GM23338 (cell line): ENCODE results near the gene CACTIN. TPM values are rescaled to one million over a fixed set of nuclear protein-coding genes. Genes with fewer than 3 reads are reported as not detected.

ENCODE experiments used
- ATAC-seq: fragments of 200-7000 bp; cut with Tn5 transposase; 3 replicates; pipeline ENCODE4 v1.9.1; 2020
- DNase-seq: peaks from one replicate; pipeline ENCODE4 v3.0.0-alpha.2; 2015; ENCODE audit warnings: low spot score
- H2AFZ ChIP-seq: fragments of 200-600 bp; sonication (generic); 2 replicates; pipeline ENCODE4 v1.8.0; 2016; ENCODE audit warnings: antibody characterized with exemption, mild to moderate bottlenecking, moderate library complexity
- H3F3A ChIP-seq: fragments of 200-600 bp; sonication (generic); replicated peaks from 2 replicates; pipeline ENCODE4 v1.8.0; 2017; ENCODE audit warnings: antibody characterized with exemption, mixed run types, low read depth
- H3K27ac ChIP-seq: fragments of 200-600 bp; sonication (generic); 2 replicates; pipeline ENCODE4 v1.6.1; 2016; ENCODE audit warnings: low read depth
- H3K27me3 ChIP-seq: fragments of 200-600 bp; sonication (generic); 2 replicates; pipeline ENCODE4 v1.8.0; 2016; ENCODE audit warnings: mild to moderate bottlenecking, mixed run types, moderate library complexity; ENCODE audit not compliant: insufficient read depth
- H3K36me3 ChIP-seq: fragments of 200-600 bp; sonication (generic); 2 replicates; pipeline ENCODE4 v1.8.0; 2016; ENCODE audit warnings: mild to moderate bottlenecking; ENCODE audit not compliant: insufficient read depth
- H3K4me1 ChIP-seq: fragments of 200-600 bp; sonication (generic); 2 replicates; pipeline ENCODE4 v1.8.0; 2016; ENCODE audit warnings: mild to moderate bottlenecking, moderate library complexity; ENCODE audit not compliant: insufficient read depth
- H3K4me2 ChIP-seq: fragments of 200-600 bp; sonication (generic); 2 replicates; pipeline ENCODE4 v1.7.1; 2017; ENCODE audit warnings: mixed run types
- H3K4me3 ChIP-seq: fragments of 200-600 bp; sonication (generic); 2 replicates; pipeline ENCODE4 v1.6.1; 2016; ENCODE audit warnings: mixed run types
- H3K79me2 ChIP-seq: fragments of 200-600 bp; sonication (generic); replicated peaks from 2 replicates; pipeline ENCODE4 v1.8.0; 2017; ENCODE audit warnings: mild to moderate bottlenecking; ENCODE audit not compliant: insufficient read depth
- H3K9me2 ChIP-seq: fragments of 200-600 bp; sonication (generic); 2 replicates; pipeline ENCODE4 v1.8.0; 2017; ENCODE audit not compliant: insufficient read depth
- H4K20me1 ChIP-seq: fragments of 200-600 bp; sonication (generic); replicated peaks from 2 replicates; pipeline ENCODE4 v1.8.0; 2017; ENCODE audit warnings: mild to moderate bottlenecking; ENCODE audit not compliant: insufficient read depth
- H3K27ac Mint-ChIP-seq: 2 replicates; pipeline ENCODE4 v1.8.0; 2020; ENCODE audit warnings: inconsistent platforms, mild to moderate bottlenecking, moderate library complexity, mixed read lengths
- H3K27me3 Mint-ChIP-seq: 3 replicates; pipeline ENCODE4 v1.8.0; 2022; ENCODE audit warnings: low read depth, mild to moderate bottlenecking, moderate library complexity, mixed read lengths, inconsistent platforms; ENCODE audit not compliant: insufficient read depth, poor library complexity
- H3K36me3 Mint-ChIP-seq: 3 replicates; pipeline ENCODE4 v1.8.0; 2021; ENCODE audit warnings: low read depth, mild to moderate bottlenecking, inconsistent platforms, moderate library complexity, mixed read lengths
- H3K4me1 Mint-ChIP-seq: 3 replicates; pipeline ENCODE4 v1.8.0; 2020; ENCODE audit warnings: mild to moderate bottlenecking, inconsistent platforms, mixed read lengths
- H3K4me3 Mint-ChIP-seq: 3 replicates; pipeline ENCODE4 v1.8.0; 2021; ENCODE audit warnings: moderate library complexity, mild to moderate bottlenecking, inconsistent platforms, mixed read lengths
- H3K9me3 Mint-ChIP-seq: 3 replicates; pipeline ENCODE4 v1.8.0; 2020; ENCODE audit warnings: moderate library complexity, mild to moderate bottlenecking, inconsistent platforms, mixed read lengths
- CREB1 ChIP-seq: fragments of 250-450 bp; sonication (Bioruptor Pico); IDR thresholded peaks from 2 replicates; pipeline ENCODE4 v1.5.0; 2020; ENCODE audit warnings: low read depth, mild to moderate bottlenecking, moderate library complexity
- EZH2phosphoT487 ChIP-seq: fragments of 200-600 bp; sonication (generic); IDR thresholded peaks from one replicate; pipeline ENCODE4 v1.8.1; 2018; ENCODE audit warnings: antibody characterized with exemption; ENCODE audit not compliant: unreplicated experiment
- JUNB ChIP-seq: IDR thresholded peaks from one replicate; pipeline ENCODE4 v1.6.1; 2016; ENCODE audit warnings: antibody characterized with exemption; ENCODE audit not compliant: unreplicated experiment
- POLR2AphosphoS5 ChIP-seq: IDR thresholded peaks from 2 replicates; pipeline ENCODE4 v1.6.1; 2016; ENCODE audit warnings: antibody characterized with exemption, low read depth
- ZNF114 ChIP-seq: fragments of 250-450 bp; sonication (Bioruptor Pico); IDR thresholded peaks from 2 replicates; pipeline ENCODE4 v1.5.0; 2020; ENCODE audit warnings: mild to moderate bottlenecking, moderate library complexity
- polyA plus RNA-seq: library from polyadenylated mRNA; unstranded; fragments of >200 nt; fragmentation: Nextera tagmentation; extraction: Ambion mirVana; gene quantifications from 2 replicates; pipeline ENCODE4 v1.2.1, GENCODE V29; 2016
- total RNA-seq: library from RNA; depleted of rRNA; stranded (reverse); fragments of >200 nt; shearing (Covaris generic); gene quantifications from 2 replicates; pipeline ENCODE4 v1.2.3, GENCODE V29; 2014
- TF ChIP-seq, protein P1 (sequence below): IDR thresholded peaks from one replicate; pipeline ENCODE4 v1.6.1; 2018; ENCODE audit warnings: antibody characterized with exemption; ENCODE audit not compliant: unreplicated experiment
- TF ChIP-seq, protein P2 (sequence below): IDR thresholded peaks from 2 replicates; pipeline ENCODE4 v1.6.1; 2016; ENCODE audit warnings: antibody characterized with exemption
- TF ChIP-seq, protein P3 (sequence below): fragments of 250-450 bp; sonication (Bioruptor Pico); IDR thresholded peaks from 2 replicates; pipeline ENCODE4 v1.5.0; 2020; ENCODE audit warnings: mild to moderate bottlenecking, moderate library complexity

CACTIN gene
- total and polyA plus RNA-seq, 2 experiments from 2014 or later = 14.3 to 47.4 TPM

DNA sequence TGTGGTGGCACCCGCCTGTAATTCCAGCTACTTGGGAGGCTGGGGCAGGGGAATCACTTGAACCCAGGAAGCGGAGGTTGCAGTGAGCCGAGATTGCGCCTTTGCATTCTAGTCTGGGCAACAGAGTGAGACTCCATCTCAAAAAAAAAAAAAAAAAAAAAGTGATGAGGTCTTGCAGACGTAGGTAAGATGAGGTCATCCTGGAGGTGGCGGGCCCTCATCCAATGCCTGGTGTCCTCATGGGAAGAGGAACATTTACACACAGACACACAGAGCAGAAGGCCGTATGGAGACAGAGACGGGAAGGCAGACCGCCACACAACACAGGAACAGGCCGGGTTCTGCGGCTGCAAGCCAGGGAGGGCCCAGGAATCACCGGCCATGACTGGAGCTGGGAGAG lies 4.4 kb downstream of the CACTIN start:
- DNase-seq = no peak
- Histone ChIP-seq H3K4me1 (peaks cover 9% of the 10 kb centered on the region; the same call in 1 of the 2 replicates), H3K4me3 (no peak overlapping the region), H3K9me2 (no peaks in the 10 kb centered on the region), H3K27me3 (no peaks in the 10 kb centered on the region), H3K79me2 (peaks cover 23% of the 10 kb centered on the region), H3F3A (0 out of 2 replicates have a peak, but pooled peaks cover 4% of the 10 kb centered on the region), H3K27ac (no peak overlapping the region), H3K36me3 (no peaks in the 10 kb centered on the region), H4K20me1 (peaks cover 18% of the 10 kb centered on the region), H2AFZ (no peak overlapping the region), H3K4me2 (no peak overlapping the region)
- H3K4me3 Mint-ChIP-seq = no peak overlapping the region; the same call in 2 of the 3 replicates
- H3K36me3 Mint-ChIP-seq = peaks cover 14% of the 10 kb centered on the region
- no peaks in the 10 kb centered on the region for H3K9me3 Mint-ChIP-seq
- H3K27me3 Mint-ChIP-seq = peaks cover 18% of the 10 kb centered on the region
- no peak for TF ChIP-seq EZH2phosphoT487
- no peak for TF ChIP-seq ZNF114 (CRISPR knock-in tag)
- TF ChIP-seq, protein P1, sequence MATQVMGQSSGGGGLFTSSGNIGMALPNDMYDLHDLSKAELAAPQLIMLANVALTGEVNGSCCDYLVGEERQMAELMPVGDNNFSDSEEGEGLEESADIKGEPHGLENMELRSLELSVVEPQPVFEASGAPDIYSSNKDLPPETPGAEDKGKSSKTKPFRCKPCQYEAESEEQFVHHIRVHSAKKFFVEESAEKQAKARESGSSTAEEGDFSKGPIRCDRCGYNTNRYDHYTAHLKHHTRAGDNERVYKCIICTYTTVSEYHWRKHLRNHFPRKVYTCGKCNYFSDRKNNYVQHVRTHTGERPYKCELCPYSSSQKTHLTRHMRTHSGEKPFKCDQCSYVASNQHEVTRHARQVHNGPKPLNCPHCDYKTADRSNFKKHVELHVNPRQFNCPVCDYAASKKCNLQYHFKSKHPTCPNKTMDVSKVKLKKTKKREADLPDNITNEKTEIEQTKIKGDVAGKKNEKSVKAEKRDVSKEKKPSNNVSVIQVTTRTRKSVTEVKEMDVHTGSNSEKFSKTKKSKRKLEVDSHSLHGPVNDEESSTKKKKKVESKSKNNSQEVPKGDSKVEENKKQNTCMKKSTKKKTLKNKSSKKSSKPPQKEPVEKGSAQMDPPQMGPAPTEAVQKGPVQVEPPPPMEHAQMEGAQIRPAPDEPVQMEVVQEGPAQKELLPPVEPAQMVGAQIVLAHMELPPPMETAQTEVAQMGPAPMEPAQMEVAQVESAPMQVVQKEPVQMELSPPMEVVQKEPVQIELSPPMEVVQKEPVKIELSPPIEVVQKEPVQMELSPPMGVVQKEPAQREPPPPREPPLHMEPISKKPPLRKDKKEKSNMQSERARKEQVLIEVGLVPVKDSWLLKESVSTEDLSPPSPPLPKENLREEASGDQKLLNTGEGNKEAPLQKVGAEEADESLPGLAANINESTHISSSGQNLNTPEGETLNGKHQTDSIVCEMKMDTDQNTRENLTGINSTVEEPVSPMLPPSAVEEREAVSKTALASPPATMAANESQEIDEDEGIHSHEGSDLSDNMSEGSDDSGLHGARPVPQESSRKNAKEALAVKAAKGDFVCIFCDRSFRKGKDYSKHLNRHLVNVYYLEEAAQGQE = no peak
- TF ChIP-seq, protein P2, sequence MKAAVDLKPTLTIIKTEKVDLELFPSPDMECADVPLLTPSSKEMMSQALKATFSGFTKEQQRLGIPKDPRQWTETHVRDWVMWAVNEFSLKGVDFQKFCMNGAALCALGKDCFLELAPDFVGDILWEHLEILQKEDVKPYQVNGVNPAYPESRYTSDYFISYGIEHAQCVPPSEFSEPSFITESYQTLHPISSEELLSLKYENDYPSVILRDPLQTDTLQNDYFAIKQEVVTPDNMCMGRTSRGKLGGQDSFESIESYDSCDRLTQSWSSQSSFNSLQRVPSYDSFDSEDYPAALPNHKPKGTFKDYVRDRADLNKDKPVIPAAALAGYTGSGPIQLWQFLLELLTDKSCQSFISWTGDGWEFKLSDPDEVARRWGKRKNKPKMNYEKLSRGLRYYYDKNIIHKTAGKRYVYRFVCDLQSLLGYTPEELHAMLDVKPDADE = no peak
- TF ChIP-seq, protein P3, sequence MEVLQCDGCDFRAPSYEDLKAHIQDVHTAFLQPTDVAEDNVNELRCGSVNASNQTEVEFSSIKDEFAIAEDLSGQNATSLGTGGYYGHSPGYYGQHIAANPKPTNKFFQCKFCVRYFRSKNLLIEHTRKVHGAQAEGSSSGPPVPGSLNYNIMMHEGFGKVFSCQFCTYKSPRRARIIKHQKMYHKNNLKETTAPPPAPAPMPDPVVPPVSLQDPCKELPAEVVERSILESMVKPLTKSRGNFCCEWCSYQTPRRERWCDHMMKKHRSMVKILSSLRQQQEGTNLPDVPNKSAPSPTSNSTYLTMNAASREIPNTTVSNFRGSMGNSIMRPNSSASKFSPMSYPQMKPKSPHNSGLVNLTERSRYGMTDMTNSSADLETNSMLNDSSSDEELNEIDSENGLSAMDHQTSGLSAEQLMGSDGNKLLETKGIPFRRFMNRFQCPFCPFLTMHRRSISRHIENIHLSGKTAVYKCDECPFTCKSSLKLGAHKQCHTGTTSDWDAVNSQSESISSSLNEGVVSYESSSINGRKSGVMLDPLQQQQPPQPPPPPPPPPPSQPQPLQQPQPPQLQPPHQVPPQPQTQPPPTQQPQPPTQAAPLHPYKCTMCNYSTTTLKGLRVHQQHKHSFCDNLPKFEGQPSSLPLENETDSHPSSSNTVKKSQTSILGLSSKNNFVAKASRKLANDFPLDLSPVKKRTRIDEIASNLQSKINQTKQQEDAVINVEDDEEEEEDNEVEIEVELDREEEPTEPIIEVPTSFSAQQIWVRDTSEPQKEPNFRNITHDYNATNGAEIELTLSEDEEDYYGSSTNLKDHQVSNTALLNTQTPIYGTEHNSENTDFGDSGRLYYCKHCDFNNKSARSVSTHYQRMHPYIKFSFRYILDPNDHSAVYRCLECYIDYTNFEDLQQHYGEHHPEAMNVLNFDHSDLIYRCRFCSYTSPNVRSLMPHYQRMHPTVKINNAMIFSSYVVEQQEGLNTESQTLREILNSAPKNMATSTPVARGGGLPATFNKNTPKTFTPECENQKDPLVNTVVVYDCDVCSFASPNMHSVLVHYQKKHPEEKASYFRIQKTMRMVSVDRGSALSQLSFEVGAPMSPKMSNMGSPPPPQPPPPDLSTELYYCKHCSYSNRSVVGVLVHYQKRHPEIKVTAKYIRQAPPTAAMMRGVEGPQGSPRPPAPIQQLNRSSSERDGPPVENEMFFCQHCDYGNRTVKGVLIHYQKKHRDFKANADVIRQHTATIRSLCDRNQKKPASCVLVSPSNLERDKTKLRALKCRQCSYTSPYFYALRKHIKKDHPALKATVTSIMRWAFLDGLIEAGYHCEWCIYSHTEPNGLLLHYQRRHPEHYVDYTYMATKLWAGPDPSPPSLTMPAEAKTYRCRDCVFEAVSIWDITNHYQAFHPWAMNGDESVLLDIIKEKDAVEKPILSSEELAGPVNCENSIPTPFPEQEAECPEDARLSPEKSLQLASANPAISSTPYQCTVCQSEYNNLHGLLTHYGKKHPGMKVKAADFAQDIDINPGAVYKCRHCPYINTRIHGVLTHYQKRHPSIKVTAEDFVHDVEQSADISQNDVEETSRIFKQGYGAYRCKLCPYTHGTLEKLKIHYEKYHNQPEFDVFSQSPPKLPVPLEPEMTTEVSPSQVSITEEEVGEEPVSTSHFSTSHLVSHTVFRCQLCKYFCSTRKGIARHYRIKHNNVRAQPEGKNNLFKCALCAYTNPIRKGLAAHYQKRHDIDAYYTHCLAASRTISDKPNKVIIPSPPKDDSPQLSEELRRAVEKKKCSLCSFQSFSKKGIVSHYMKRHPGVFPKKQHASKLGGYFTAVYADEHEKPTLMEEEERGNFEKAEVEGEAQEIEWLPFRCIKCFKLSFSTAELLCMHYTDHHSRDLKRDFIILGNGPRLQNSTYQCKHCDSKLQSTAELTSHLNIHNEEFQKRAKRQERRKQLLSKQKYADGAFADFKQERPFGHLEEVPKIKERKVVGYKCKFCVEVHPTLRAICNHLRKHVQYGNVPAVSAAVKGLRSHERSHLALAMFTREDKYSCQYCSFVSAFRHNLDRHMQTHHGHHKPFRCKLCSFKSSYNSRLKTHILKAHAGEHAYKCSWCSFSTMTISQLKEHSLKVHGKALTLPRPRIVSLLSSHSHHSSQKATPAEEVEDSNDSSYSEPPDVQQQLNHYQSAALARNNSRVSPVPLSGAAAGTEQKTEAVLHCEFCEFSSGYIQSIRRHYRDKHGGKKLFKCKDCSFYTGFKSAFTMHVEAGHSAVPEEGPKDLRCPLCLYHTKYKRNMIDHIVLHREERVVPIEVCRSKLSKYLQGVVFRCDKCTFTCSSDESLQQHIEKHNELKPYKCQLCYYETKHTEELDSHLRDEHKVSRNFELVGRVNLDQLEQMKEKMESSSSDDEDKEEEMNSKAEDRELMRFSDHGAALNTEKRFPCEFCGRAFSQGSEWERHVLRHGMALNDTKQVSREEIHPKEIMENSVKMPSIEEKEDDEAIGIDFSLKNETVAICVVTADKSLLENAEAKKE = no peak
- no peak for TF ChIP-seq POLR2AphosphoS5
- no peak for TF ChIP-seq CREB1 (CRISPR knock-in tag)
- TF ChIP-seq JUNB = no peak
- peaks cover 13% of the 10 kb centered on the region for H3K4me1 Mint-ChIP-seq
- no peak for ATAC-seq
- H3K27ac Mint-ChIP-seq = no peak overlapping the region
